ENCODE data around the gene C1QTNF9.

- TF ChIP-seq POLR2A (IDR thresholded peaks at IDR 0.05; ENCODE audit: control extremely low read depth in 1 of 2, low read depth in 2 of 2, low read length in 2 of 2) (no peak), ASH2L (IDR thresholded peaks at IDR 0.05; ENCODE audit: low read length) (no peak), POU5F1 (IDR thresholded peaks at IDR 0.05; ENCODE audit: low read depth, low read length) (no peak), CTCF (IDR thresholded peaks at IDR 0.05; ENCODE audit: control extremely low read depth in 1 of 3, insufficient read depth in 1 of 3, low read depth in 1 of 3, low read length in 3 of 3) (no peak), ATF3 (IDR thresholded peaks at IDR 0.05; ENCODE audit: insufficient read depth, low read depth, low read length) (no peak), JUND (IDR thresholded peaks at IDR 0.05; ENCODE audit: low read length) (no peak), NANOG (IDR thresholded peaks at IDR 0.05; ENCODE audit: insufficient read depth, low read depth, low read length, poor library complexity, severe bottlenecking) (no peak), SUZ12 (IDR thresholded peaks at IDR 0.05; ENCODE audit: low read length) (no peak), RAD21 (IDR thresholded peaks at IDR 0.05 in 1 of 2, conservative IDR thresholded peaks at IDR 0.05 in 1 of 2; ENCODE audit: low read depth in 2 of 2, low read length in 2 of 2) (no peak), TAF1 (IDR thresholded peaks at IDR 0.05; ENCODE audit: low read depth, low read length) (no peak)
These were observed 29.9 kb upstream of the C1QTNF9 start for GRCh38 chr13:24279327-24280110.
